K562 (cell line): ENCODE results near the gene TUBA1B.

ENCODE experiments used
- CBX3 ChIP-seq, 2 experiments: IDR thresholded peaks; 1 replicate in 1 of 2; 2 replicates in 1 of 2; pipeline ENCODE4 v1.6.1; 2012; ENCODE audit warnings: inconsistent platforms in 2 of 2, low read length in 2 of 2, borderline replicate concordance in 1 of 2, control low read depth in 1 of 2
- CEBPB ChIP-seq: fragments of 450-650 bp; IDR thresholded peaks from 2 replicates; pipeline ENCODE4 v1.6.1; 2016; ENCODE audit warnings: missing genetic modification characterization, missing compliant biosample characterization
- POLR2A ChIP-seq: fragments of 450-650 bp; conservative IDR thresholded peaks from 2 replicates; pipeline ENCODE4 v1.6.1; 2016
- SAFB ChIP-seq: fragments of 200-400 bp; formaldehyde crosslinking; IDR thresholded peaks from 2 replicates; pipeline ENCODE4 v1.6.1; 2017; ENCODE audit warnings: low read depth, low read length, borderline replicate concordance

DNA sequence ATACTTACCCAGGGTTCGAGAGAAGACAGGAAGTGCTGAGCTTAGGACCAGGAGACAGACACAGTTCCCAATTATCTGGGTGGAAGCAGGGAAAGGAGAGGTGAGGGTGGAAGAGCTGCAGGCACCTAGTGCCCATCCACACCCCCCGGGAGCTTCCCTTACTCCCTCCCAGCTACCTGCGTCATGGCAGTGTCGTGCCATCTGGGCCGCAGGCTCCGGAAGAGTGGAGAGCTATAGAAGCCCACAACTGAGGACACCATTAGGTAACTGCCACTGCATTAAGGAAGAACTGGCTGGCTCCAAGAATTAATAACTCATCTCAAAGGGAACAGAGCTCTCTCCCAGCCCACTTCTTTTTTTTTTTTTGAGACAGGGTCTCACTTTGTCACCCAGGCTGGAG lies 30.8 kb downstream of the TUBA1B start:
- no peak for TF ChIP-seq SAFB
- TF ChIP-seq CEBPB, result no peak
- TF ChIP-seq CBX3 (IDR thresholded peaks at IDR 0.05; ENCODE audit: borderline replicate concordance in 1 of 2, low read length in 2 of 2), result no peak
- no peak for TF ChIP-seq POLR2A
